GM19324 (cell line): ENCODE results near the gene TRAPPC8.
"Not testable (repeated sequence)": the region's sequence is repeated elsewhere in the genome, so short reads cannot be mapped to it uniquely, and the experiment has no call there.

ENCODE experiments used
- ATAC-seq: cut with Tn5 transposase; IDR thresholded peaks from one replicate; pipeline ENCODE4 v1.9.1; 2021; ENCODE audit warnings: mild to moderate bottlenecking, moderate library complexity; ENCODE audit not compliant: unreplicated experiment, low FRiP score

The TRAPPC8 gene

GRCh38 chr18:31942999-31943877 is at the start of gene TRAPPC8:
TRAPPC8 (minus strand) TSS chr18:31943128; CDS start chr18:31942764, 364 bp downstream.
- peak; percentile 90 for ATAC-seq

- ATAC-seq, result peak; percentile 94
Measured at GRCh38 chr18:31990823-31991222, 47.9 kb upstream of the TRAPPC8 start.

- no peak for ATAC-seq
Measured at GRCh38 chr18:31983976-31984375, 41.0 kb upstream of the TRAPPC8 start.

- no peak for ATAC-seq
Measured at GRCh38 chr18:31983020-31983419, 40.1 kb upstream of the TRAPPC8 start.

- no peak for ATAC-seq
Measured at GRCh38 chr18:31980863-31981262, 37.9 kb upstream of the TRAPPC8 start.

- no peak for ATAC-seq
Measured at GRCh38 chr18:31979714-31980113, 36.8 kb upstream of the TRAPPC8 start.

- no peak for ATAC-seq
Measured at GRCh38 chr18:31978616-31979015, 35.7 kb upstream of the TRAPPC8 start.

GRCh38 chr18:31977270-31977872 is 34.4 kb upstream of the TRAPPC8 start:
- no peak for ATAC-seq

GRCh38 chr18:31976242-31976641 is 33.3 kb upstream of the TRAPPC8 start:
- ATAC-seq, result no peak

GRCh38 chr18:31973929-31974546 is 31.1 kb upstream of the TRAPPC8 start:
- no peak for ATAC-seq

- no peak for ATAC-seq
Measured at GRCh38 chr18:31970617-31971016, 27.7 kb upstream of the TRAPPC8 start.

- no peak for ATAC-seq
Measured at GRCh38 chr18:31965316-31965970, 22.5 kb upstream of the TRAPPC8 start.

- ATAC-seq, result no peak
Measured at GRCh38 chr18:31957728-31958127, 14.8 kb upstream of the TRAPPC8 start.

GRCh38 chr18:31954349-31954748 is 11.4 kb upstream of the TRAPPC8 start:
- ATAC-seq, result no peak

- ATAC-seq, result not testable (repeated sequence)
Measured at GRCh38 chr18:31953699-31954098, 10.8 kb upstream of the TRAPPC8 start.

- no peak for ATAC-seq
Measured at GRCh38 chr18:31952223-31952622, 9.3 kb upstream of the TRAPPC8 start.

GRCh38 chr18:31950583-31950982 is 7.7 kb upstream of the TRAPPC8 start:
- no peak for ATAC-seq

- not testable (repeated sequence) for ATAC-seq
Measured at GRCh38 chr18:31948349-31948748, 5.4 kb upstream of the TRAPPC8 start.

- no peak for ATAC-seq
Measured at GRCh38 chr18:31946305-31947046, 3.5 kb upstream of the TRAPPC8 start.
